ENCODE data around the gene INPP5A.

Gene INPP5A

DNA sequence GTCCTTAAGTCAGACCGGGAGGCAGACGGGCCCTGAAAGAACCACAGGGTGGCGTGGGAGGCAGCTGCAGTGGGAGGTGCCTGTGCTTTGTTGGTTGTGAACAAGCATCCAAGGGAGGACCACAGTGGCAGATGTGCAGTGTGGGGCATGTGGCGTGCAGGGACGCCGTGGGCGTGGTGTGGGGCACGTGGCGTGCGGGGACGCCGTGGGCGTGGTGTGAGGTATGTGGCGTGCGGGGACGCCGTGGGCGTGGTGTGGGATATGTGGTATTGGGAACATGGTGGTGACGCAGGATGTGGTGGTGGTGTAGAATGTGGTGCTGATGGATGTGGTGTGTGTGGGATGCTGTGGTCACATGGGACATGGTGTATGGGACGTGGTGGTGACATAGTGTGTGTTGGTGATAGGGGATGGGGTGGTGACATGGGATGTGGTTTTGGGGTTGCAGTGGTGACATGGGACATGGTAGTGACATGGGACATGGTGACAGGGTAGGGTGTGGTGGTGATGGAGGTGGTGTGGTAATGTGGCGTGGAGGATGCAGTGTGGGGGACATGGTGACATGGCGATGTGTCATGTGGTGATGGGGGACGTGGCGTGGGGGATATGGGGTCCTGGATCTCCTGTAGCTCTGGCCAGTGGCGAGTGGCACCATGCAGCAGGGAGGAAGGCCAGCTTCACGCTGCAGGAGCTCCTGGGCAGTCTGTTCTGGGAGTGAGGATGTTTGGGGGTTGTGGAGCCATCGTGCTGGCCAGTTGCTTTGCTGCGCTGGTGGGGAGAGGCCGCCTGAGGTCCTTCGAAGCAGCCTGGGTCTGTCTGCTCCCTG, 78.8 kb downstream of the INPP5A start:
- no peak for DNase-seq

DNA sequence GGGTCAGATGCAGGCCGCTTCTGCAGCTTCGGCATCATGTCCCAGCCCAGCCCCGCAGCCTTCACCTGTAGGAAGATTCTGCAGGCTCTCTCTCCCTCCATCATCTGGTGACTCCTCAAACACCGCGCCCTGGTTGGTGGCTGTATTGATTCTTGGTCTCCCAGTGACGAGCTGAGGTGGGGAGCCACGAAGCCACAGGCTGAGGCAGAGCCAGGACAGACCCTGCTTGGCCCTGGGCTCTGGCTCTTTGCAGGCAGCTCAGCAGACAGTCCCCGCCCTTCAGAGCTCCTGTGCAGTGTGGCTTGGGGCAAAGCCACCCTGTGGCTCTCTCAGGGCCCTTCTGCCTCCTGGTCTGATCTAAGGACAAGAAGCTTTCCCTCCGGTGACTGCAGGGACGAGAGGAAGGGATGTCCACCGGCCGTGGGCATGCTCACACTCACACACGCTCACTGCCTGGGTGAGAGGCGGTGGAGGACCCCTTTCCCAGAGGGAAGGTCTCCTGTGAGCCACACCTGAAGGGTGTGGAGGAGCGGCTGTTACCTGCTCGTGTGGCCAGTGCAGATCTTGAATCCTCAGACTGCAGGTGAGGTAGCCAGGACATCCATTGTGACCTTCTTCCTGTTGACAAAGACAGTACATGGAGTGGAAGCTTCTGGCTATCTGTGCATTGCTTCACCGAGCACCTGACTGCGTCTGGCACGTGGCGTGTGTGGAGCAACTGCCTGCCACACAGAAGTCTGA, 79.6 kb downstream of the INPP5A start:
- DNase-seq, result no peak

DNA sequence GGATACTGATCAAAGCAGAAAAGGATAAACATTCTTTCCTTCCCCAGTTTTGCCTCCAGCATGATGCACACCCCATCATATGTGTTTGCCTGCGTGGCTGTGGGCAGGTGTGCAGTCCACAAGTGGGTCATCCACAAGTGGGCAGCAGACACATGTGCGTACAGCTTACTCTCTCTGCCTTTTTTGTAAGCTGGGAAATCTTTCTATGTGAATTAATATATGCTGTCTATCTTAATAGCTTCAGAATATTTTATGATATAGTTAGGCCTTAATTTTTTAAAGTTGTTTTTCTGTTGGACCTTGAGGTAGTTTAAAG, 80.1 kb downstream of the INPP5A start:
- no peak for DNase-seq

DNA sequence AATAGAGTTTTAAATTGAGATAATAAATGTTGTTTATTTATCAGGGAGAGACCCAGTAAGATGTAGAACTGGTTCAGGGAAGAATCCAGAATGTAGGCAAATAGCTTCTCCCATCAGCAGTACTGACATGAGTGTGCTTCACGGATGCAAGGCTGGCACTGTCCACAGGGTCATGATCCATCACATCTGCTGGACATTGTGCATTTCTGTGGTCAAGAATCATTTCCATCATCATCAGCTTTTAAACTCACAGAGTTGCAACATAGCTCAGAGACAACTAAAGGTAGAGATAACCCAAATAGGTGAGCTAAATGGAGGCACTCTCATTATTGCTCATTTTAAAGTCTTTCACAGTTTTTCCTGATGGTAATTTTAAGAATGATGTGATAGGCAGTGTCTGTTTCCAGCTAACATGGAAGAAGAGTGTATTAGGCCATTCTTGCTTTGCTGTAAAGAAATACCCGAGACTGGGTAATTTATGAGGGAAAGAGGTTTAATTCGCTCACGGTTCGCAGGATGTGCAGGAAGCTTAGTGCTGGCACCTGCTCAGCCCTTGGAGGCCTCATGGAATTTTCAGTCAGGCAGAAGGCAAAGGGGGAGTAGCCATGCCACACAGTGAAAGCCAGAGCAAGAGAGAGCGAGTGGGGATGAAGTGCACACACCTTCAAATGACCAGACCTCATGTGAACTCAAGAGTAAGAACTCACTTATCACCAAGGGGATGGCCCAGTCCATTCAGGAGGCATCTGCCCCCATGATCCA, 80.8 kb downstream of the INPP5A start:
- no peak for DNase-seq

DNA sequence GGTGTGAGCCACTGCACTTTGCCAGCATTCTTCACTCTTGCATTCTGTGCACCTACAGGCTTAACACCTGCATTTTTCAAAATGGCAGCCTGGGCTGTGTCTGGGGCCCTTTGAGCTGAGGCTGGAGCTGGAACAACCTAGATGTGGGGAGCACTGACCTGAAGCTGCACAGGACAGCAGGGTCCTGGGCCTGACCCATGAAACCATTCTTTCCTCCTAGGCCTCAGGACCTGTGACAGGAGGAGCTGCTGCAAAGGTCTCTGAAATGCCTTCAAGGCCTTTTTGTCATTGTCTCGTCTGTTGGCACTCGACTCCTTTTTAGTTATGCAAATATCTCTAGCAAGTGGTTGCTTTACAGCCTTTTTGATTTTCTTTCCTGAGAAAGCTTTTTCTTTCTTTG, 82.3 kb downstream of the INPP5A start:
- no peak for DNase-seq

DNA sequence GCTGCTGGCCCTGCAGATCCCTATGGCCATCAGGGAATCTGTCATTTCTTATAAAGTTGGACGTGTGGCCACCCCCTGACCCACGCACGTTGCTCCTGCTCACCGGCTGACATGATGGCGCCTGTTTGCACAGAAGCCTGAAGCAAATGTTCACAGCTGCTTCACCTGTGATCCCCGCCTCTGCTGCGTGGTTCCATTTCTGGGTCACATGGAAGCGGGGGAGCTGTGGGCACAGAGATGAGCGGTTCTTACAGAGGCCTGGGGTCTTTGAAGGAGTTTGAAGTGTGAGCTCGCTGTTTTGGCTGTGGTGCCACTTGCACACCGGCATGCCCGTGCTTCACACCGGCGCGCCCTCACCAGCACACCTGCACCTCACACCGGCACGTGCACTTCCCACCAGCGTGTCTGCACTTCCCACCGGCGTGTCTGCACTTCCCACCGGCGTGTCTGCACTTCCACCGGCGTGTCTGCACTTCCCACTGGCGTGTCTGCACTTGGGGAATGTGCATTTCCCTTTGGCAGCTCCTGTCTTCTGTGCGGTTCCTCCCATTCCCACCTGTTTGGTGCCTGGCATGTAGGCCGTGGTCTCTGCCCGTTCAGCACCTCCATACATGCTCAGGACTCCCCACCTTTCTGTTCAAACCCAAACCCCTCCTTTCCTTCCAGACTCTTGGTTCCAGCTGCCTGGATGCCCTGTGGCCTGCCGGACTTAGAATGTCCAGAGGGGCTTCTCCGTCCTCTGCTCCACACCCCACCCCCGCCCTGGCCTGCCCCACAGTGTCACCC, 86.7 kb downstream of the INPP5A start:
- no peak for DNase-seq

DNA sequence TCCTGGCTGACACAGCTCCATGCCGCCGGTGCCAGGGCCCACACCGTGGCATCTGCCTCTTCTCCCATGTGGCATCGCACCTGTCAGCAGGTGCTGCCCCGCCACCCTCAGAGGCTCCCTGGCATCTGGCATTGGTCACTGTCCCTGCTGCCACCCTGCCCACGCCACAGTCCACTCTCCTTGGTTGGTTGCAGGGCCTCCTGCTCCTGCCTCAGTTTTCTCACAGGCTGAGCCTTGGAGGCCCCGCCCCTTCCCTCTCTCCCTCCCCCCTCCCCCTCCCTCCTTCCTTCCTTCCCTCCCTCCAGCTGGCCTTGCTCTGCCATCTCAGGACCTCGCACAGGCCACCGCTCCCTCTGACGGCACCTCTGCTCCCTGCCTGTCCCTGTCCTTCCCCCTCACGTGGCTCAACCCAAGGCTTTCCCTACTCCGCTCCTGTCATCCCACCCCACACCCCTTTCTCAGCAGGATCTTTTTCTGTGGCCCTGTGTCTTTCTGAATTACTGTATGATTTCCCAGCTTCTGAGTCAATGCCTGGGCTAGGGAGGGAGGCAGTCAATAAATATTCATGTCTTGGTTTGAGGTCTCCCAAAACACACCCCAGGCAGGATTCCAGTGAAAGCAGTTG, 87.4 kb downstream of the INPP5A start:
- no peak for DNase-seq

DNA sequence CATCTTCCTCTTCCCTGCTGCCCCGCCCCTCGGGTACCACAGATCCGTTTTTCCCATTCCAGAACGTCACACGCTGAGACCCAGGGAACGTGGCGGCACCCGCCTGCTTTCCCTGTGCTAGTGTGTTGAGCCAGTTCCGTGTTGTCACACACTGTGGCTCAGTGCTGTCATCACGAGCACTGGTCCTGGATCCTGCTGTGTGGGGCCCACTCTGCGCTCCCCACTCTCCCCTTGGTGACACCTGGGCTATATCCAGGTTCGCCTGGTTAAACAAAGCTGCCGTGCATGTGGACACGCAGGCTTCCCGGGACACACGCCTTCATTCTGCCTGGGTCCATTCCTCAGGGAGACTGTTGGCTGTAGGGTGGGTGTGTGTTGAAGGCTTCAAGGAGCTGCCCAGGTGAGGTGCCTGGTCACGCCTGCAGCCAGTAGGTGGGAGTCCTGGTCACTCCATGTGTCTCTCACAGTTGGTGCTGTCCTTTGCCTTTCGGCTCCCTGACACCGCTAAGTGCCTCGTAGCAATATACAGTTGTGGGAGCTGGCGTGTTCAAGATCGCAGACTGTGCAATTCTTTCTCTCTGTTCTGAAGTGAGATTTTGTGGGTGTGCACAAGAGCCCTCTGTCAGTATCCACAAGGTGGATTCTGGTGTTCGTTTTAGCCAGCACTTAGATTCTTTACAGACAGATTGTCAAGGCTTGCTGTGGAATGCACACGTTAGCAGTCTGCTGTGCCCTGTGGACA, 88.6 kb downstream of the INPP5A start:
- DNase-seq, result no peak

DNA sequence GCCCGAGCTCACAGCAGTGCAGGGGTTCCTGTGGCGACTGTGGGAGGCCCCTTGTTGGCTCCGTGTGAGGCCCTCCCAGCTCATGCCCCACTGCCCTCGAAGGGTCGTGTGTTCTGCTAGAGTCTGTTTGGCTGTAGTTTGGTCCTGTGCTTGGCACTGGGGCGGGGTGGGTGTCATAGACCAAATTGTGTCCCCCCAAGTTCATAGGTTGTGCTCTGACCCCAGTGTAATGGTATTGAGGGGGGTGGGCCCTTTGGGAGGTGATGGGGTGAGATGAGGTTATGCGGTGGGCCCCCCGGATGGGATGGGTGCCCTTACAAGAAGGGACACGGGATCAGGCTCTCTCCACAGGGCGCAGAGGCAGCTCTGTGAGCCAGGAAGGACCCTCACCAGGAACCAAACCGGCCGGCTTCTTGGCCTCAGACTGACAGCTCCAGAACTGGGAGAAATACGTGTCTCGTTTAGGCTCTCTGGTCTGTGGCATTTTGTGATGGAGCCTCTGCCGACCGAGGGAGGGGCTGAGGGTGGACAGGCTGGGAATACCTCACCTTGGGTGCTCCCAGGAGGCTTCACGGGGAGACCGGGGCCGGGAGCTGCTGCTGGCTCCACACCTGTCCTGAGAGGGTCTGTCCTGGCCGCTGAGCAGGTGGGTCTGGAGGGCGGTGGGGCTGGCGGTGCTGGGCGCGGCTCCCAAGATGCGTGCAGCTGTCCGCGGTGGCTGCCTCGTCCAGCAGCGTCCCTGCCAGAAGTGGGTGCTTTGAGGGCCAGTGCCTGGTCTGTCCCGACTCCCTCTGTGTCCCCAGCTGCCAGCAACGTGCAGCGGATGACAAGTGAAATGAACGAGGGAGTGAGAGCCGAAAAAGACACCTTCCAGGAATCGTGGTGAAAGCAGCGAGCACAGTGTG, 89.4 kb downstream of the INPP5A start:
- DNase-seq, result no peak

DNA sequence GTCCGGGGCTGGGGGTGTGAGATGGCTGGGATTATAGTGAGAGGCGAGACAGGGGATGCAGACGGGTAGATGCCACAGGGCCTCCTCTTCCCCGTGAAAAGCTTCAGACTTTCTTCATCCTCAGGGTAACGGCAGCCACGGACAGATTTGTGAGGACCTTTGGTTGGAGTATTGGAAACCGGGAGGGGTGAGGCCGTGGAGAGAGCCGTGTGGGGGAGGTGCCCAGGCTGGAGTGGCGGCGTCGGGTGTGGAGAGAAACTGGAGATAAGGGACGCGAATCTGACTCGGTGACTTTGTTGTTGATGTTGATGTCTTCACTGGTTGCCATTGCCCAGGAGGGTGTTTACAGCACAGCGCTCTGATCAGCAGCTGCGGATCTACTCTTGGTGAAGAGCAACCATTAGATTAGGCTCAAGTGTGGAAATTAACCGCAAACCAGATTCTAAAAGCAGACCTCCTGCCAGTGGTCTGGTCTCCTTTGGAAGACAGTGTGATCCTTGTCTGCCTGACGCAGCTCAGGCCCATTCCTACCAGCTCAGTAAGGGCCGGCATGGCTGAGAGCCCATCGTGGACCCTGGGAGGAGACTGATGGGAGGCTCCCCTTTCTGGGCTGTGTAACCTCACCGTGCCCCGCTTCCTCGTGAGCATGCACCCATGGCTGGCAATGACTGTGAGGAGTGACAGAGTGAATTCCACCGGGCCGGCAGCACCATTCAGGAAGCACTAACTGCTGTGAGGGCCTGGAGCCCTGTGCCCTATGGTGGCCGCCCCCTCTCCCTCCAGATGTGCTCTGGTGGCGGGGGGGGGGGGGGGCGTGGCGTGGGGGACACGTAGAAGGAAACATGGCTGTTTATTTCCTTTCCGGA, 90.3 kb downstream of the INPP5A start:
- DNase-seq, result no peak

DNA sequence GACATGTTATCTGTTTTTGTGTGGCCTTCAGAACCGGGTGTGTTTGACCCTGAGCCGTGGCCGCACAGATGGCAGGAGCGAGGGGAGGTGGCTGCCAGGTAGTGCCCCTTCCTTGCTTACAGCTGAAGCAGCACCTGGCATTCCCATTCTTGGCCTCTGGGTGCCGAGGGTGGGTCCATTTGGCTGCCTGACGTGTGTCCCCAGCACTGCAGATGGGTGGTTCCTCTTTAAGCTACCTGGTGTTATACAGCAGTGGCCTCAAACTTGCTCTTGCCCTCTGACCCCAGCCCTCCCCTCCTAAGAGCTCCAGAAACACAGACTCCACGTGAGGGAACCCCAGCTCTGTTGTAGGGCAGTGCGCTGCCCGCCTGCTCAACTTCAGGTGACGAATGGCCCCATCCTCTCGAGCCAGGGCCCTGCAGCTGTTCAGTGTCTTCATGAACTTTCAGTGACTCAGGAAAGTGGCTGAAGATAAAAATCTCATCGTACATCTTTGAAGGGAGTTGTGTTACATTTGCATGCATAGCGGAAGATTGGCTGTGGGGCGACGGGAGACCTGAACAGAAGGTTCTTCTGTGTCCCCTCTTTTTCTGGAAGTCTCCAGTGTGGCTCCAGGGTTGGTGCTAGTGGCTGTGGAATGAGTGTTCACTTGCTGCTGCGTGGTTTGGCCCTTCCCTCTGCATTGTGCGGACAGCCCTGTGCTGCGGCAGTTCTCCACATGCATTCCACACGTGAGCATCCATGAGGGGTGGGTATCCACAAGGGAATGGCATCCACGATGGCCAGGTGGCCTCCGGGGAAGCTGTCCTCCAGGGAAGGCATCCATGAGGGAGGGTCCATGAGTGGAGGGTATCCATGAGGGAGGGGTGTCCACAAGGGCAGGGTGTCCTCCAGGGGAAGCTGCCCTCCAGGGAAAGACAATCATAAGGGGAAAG, 91.6 kb downstream of the INPP5A start:
- DNase-seq, result no peak

DNA sequence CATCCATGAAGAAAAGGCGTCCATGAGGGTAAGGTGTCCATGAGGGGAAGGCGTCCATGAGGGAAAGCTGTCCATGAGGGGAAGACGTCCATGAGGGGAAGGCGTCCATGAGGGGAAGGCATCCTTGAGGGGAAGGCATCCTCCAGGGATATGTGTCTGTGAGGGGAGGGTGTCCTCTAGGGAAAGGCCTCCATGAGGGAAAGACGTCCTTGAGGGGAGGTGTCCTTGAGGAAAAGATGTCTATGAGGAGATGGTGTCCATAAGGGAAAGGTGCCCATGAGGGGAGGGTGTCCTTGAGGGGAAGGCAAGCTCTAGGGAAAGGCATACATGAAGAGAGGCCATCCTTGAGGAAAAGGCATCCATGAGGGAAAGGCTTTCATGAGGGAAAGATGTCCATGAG, 92.6 kb downstream of the INPP5A start:
- DNase-seq, result no peak

DNA sequence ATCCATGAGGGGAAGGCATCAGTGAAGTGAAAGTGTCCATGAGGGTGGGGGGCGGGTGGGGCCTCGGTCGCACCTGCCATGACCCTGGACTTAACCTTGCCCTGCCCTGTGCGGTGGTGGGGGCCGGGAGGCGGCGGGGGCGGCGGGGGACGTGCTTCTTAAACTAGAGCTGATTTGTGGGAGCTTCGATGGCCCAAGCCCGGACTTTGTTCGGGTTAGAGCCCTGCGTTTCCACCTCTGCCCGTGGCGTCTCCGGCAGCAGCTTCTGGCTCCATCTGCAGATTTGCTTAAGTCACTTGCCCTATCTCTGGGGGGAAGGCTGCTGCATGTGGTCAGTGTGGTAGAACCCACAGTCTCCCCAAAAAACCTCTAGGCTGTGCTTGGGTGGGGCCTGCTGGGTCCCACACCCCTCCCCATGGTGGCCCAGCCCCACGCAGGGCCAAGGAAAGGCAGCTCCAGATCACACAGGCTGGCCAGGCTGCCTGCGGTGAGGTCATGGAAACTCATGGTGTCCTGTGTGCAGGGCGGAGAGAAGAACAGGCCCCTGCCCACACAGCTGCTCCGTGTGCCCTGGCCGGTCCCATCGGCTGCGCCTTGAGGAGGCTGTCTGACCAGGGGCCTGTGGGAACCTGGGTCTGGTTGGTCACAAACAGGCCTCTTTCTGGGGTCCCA, 93.2 kb downstream of the INPP5A start:
- no peak for DNase-seq

DNA sequence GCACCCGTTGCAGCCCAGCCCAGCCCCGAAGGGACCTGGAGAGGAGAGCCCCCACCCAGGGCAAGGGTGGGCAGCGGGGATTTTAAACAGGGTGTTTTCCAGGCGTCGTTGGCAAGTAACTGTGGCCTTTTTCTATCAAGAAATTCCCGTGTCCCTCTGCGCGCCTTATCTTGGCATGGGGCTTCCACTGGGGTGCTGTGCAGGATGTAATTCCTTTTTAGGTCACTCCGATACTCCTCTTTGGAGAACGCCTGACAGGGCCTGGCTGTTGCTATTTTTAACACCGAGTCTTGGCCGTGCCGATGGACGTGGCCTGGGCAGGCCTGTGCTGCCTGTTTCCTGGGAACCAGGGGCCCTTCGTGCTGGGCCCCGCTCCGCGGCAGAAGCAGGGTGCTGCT, 93.8 kb downstream of the INPP5A start:
- DNase-seq, result no peak

DNA sequence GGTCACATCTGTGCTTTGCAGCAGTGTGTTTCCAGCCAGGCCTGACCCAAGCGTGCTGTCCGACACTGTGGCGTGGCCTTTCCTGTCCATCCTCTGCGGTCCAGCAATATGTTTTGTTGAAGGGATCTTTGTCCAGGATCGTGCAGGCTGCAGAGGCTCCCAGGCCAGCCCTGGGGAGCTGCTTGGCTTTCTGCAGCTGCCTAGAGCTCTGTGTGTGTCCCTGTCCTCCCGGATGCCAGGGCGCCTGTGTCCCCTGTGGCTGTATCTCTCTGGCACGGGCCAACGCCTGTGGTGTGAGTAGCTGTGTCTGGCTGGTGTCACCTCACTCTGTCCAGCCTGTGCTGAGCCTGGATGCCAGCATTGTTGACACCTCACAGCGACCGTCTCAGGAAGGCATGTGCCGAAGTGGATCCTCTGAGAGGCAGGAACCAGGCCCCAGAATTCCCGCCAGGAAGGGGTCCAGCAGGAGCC, 94.5 kb downstream of the INPP5A start:
- no peak for DNase-seq

DNA sequence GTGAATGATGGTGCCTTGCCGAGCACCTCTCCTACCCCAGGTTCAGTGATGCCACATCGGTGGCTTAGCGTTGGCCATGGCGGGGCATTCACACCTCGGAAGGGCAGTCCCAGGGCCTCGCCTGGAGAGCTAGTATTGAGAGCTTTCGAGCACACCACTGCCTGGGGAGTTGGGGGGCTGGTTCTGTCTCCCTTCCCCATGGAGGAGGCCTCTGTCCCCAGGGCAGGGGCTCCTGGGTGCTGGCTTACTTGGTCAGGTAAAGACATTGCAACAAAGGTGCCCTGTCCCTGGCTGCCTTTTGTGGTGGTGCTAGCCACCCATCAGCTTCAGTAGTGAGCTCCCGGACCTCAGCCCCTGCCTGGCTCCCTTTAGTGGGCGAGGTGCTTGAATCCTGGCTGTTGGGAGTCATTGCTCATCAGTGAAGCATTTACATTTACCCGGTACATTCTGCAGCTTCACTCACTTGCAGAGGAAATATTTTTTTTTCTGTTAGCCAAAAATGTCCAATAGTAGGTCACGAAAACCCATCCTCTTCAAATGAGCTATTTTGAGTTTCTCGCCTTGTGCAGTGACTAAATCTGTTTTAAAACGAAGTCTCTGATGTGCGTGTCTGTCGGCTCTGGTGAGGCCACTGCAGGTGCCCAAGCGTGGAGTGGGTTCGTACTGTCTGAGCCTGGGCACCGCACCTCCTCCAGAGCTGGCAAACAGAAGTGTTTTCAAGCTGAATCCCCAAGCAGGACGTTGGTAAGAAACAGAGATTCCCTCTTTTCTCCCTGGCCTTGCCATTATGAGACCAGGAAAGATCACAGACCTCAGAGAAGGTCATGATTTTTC, 95.5 kb downstream of the INPP5A start:
- no peak for DNase-seq

Data from AML-193 (cell line).